NCI-H524 treated with DMSO at 0.1 percent for 48 hours (cell line): Measurements from ENCODE around the gene PRSS53.

Source experiments
- DNase-seq: peaks from one replicate; lab custom pipeline; 2025; lab: John Stamatoyannopoulos, UW

Gene PRSS53

GRCh38 chr16:31077592-31078396 lies 10.9 kb downstream of the PRSS53 start:
- DNase-seq = no peak

- no peak for DNase-seq
These were observed 11.7 kb downstream of the PRSS53 start for GRCh38 chr16:31077024-31077423.

- DNase-seq = no peak
These were observed 12.4 kb downstream of the PRSS53 start for GRCh38 chr16:31076319-31076718.

GRCh38 chr16:31074814-31075183 lies 13.9 kb downstream of the PRSS53 start:
- DNase-seq = no peak

GRCh38 chr16:31073970-31074813 lies 14.6 kb downstream of the PRSS53 start, which contains the start of the genes ZNF646 and ZNF668:
Gene ZNF646 (plus strand): TSS chr16:31074422. CDS start chr16:31076325, 1,903 bp downstream.
Gene ZNF668 (minus strand): TSS chr16:31074240. CDS start chr16:31064459, 9,781 bp downstream.
- peak; percentile 94 for DNase-seq

GRCh38 chr16:31073142-31073969 lies 15.4 kb downstream of the PRSS53 start:
- DNase-seq = peak; percentile 62

- no peak for DNase-seq
These were observed 16.1 kb downstream of the PRSS53 start for GRCh38 chr16:31072540-31073141.

- DNase-seq = no peak
These were observed 16.9 kb downstream of the PRSS53 start for GRCh38 chr16:31071861-31072260.

- DNase-seq = no peak
These were observed 21.4 kb downstream of the PRSS53 start for GRCh38 chr16:31067342-31067741.

GRCh38 chr16:31064882-31065461 lies 23.8 kb downstream of the PRSS53 start:
- DNase-seq = peak; percentile 99

- no peak for DNase-seq
These were observed 24.7 kb downstream of the PRSS53 start for GRCh38 chr16:31063843-31064611.

GRCh38 chr16:31063495-31063842 lies 25.3 kb downstream of the PRSS53 start:
- DNase-seq = no peak

GRCh38 chr16:31061813-31062440 lies 26.8 kb downstream of the PRSS53 start:
- DNase-seq = no peak

- no peak for DNase-seq
These were observed 27.5 kb downstream of the PRSS53 start for GRCh38 chr16:31061126-31061812.

GRCh38 chr16:31055613-31056012 lies 33.1 kb downstream of the PRSS53 start:
- DNase-seq = no peak

- DNase-seq = no peak
These were observed 36.6 kb downstream of the PRSS53 start for GRCh38 chr16:31052114-31052513.

- no peak for DNase-seq
These were observed 38.3 kb downstream of the PRSS53 start for GRCh38 chr16:31050280-31051030.

- no peak for DNase-seq
These were observed 44.8 kb downstream of the PRSS53 start for GRCh38 chr16:31043898-31044481.
